C4-2B (cell line): Measurements from ENCODE around the gene PDGFC.

Source experiments
- H3K27ac ChIP-seq: fragments of 450-650 bp; 2 replicates; pipeline ENCODE4 v1.5.1; 2017
- CTCF ChIP-seq: fragments of 450-650 bp; conservative IDR thresholded peaks from 2 replicates; pipeline ENCODE4 v1.5.1; 2017; ENCODE audit warnings: mild to moderate bottlenecking
- ZFX ChIP-seq: fragments of 450-650 bp; IDR thresholded peaks from 2 replicates; pipeline ENCODE4 v1.6.1; 2017

The PDGFC gene

DNA sequence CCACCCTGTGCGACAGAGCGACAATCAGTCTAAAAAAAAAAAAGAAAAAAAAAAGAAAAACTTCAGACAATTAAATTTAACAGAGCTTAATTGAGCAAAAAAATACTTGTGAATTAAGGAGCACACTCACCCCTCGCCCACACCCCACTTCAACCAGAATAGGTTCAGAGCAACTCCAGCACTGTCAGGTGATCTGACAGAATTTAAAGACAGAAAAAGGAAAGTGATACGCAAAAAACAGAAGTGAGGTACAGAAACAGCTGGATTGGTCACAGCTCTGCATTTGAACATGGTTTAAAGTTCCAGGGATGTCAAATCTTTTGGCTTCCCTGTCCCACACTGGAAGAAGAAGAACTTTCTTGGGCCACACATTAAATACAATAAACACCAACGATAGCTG, 174.4 kb downstream of the PDGFC start:
- TF ChIP-seq ZFX (no peak), CTCF (no peak)
- H3K27ac ChIP-seq, result no peak overlapping the region

DNA sequence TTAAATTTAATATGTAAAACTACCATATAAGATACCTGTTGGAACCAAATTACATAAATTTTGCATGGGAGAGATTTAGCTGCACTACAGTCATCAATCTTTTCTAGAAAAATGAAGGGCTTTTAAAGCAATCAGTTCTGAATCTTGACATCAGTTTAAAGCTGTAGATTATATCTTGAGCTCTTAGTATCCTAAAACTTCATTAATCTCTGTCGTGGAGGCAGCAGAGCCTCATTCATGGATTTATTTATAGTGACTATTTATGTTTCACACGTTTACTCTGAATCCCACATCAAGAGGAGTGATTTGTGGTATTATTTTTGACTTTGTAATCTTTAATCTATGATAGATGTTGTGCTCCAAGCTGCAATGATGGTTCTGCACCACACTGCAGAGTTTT, 175.9 kb downstream of the PDGFC start:
- TF ChIP-seq ZFX (no peak), CTCF (no peak)
- H3K27ac ChIP-seq, result no peak overlapping the region

- TF ChIP-seq ZFX, result no peak
- TF ChIP-seq CTCF, result no peak
- H3K27ac ChIP-seq, result no peak overlapping the region
Observed at GRCh38 chr4:156794863-156795262, 176.7 kb downstream of the PDGFC start.

- TF ChIP-seq ZFX (no peak), CTCF (no peak)
Observed at GRCh38 chr4:156792462-156793085, 179.0 kb downstream of the PDGFC start.

DNA sequence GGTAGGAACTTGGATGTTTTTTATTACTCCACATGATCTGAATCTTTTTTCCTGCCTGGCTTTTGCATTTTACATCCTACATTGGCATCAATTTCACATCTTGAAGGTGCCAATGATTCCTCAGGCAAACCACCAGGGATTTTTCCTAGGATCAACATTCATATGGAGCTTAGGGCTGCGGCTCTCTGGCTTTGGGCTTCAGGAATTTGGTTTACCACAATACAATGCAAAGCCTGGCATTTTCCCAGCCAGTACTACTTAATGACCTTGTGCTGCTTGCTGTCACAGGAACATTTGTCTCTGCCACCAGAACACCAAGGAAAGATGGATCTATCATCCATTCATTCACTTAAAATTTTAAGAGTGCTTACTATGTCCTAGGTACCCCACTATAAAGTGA, 180.7 kb downstream of the PDGFC start:
- TF ChIP-seq CTCF, result no peak
- no peak for TF ChIP-seq ZFX
- no peak overlapping the region for H3K27ac ChIP-seq

More at GRCh38 chr4:156792462-156793085, 179.0 kb downstream of the PDGFC start:
- H3K27ac ChIP-seq, result no peak overlapping the region

GRCh38 chr4:156788782-156789181, 182.8 kb downstream of the PDGFC start:
- H3K27ac ChIP-seq, result no peak overlapping the region
- no peak for TF ChIP-seq ZFX
- no peak for TF ChIP-seq CTCF

GRCh38 chr4:156786713-156787112, 184.9 kb downstream of the PDGFC start:
- TF ChIP-seq ZFX (no peak), CTCF (no peak)
- no peak overlapping the region for H3K27ac ChIP-seq
